OCI-M2 (cell line): ENCODE results near the gene NAA38.
"Not testable (repeated sequence)": the region's sequence is repeated elsewhere in the genome, so short reads cannot be mapped to it uniquely, and the experiment has no call there.

Source experiments
- DNase-seq: peaks from one replicate; lab custom pipeline; 2025; ENCODE audit not compliant: unreplicated experiment; lab: John Stamatoyannopoulos, UW

The NAA38 gene

GRCh38 chr17:7825206-7825990, 32.0 kb downstream of the NAA38 start:
- DNase-seq, result no peak

- DNase-seq, result no peak
Measured at GRCh38 chr17:7824021-7824924, 33.1 kb downstream of the NAA38 start.

- DNase-seq, result no peak
Measured at GRCh38 chr17:7823581-7824001, 33.8 kb downstream of the NAA38 start.

- DNase-seq, result no peak
Measured at GRCh38 chr17:7822126-7822525, 35.2 kb downstream of the NAA38 start.

- no peak for DNase-seq
Measured at GRCh38 chr17:7820231-7820630, 37.1 kb downstream of the NAA38 start.

GRCh38 chr17:7818746-7819645, 38.4 kb downstream of the NAA38 start:
- DNase-seq, result no peak

- no peak for DNase-seq
Measured at GRCh38 chr17:7818026-7818425, 39.3 kb downstream of the NAA38 start.

GRCh38 chr17:7817643-7817964, 39.8 kb downstream of the NAA38 start:
- no peak for DNase-seq

GRCh38 chr17:7816926-7817642, 40.3 kb downstream of the NAA38 start:
- DNase-seq, result no peak

- DNase-seq, result no peak
Measured at GRCh38 chr17:7814969-7815368, 42.4 kb downstream of the NAA38 start.

GRCh38 chr17:7811251-7811650, 46.1 kb downstream of the NAA38 start:
- no peak for DNase-seq

GRCh38 chr17:7809791-7810343, 47.5 kb downstream of the NAA38 start:
- DNase-seq, result not testable (repeated sequence)

GRCh38 chr17:7809086-7809790, 48.1 kb downstream of the NAA38 start:
- no peak for DNase-seq

GRCh38 chr17:7807206-7807605, 50.2 kb downstream of the NAA38 start:
- no peak for DNase-seq
